GM12892 (cell line): Measurements from ENCODE around the gene MSMP. TPM values are rescaled to one million over a fixed set of nuclear protein-coding genes. Genes with fewer than 3 reads are reported as not detected.
A peak's percentile ranks its signal among the peaks of the same experiment; 100 is the strongest.

Experiments
- DNase-seq: peaks from one replicate; pipeline ENCODE4 v3.0.0; 2011; ENCODE audit not compliant: insufficient read length
- FAIRE-seq: peaks from 2 replicates; lab custom pipeline; 2011; peaks lifted over from hg19 to GRCh38; lab: Jason Lieb, UNC
- POLR2A ChIP-seq: IDR thresholded peaks from 2 replicates; pipeline ENCODE4 v1.6.1; 2011; ENCODE audit warnings: low read depth, low read length, control low read depth
- POLR2AphosphoS5 ChIP-seq: IDR thresholded peaks from 2 replicates; pipeline ENCODE4 v1.6.1; 2011; ENCODE audit warnings: low read depth, low read length, control low read depth
- TAF1 ChIP-seq: IDR thresholded peaks from 2 replicates; pipeline ENCODE4 v1.6.1; 2011; ENCODE audit warnings: low read depth, mild to moderate bottlenecking, control low read depth, low read length, borderline replicate concordance
- polyA plus RNA-seq: library from polyadenylated mRNA; unstranded; fragments of >200 nt; gene quantifications from one replicate; pipeline ENCODE4 v1.2.1, GENCODE V29; 2012; ENCODE audit warnings: missing spikeins, inconsistent platforms; ENCODE audit not compliant: missing spikeins

Gene MSMP
- polyA plus RNA-seq = not detected

GRCh38 chr9:35754264-35754663 is at the start of gene MSMP:
MSMP (minus strand) TSS chr9:35754276; CDS start chr9:35754129, 147 bp downstream.
- no peak for DNase-seq
- TF ChIP-seq POLR2AphosphoS5 (no peak), POLR2A (no peak), TAF1 (no peak)
- FAIRE-seq = no peak

- DNase-seq (no peak), FAIRE-seq (no peak)
- TF ChIP-seq POLR2AphosphoS5 (no peak), TAF1 (no peak), POLR2A (no peak)
These were observed 47.5 kb upstream of the MSMP start for GRCh38 chr9:35801328-35802128.

- FAIRE-seq (no peak), DNase-seq (no peak)
- no peak for TF ChIP-seq POLR2AphosphoS5
- TF ChIP-seq TAF1 = no peak
- no peak for TF ChIP-seq POLR2A
These were observed 46.5 kb upstream of the MSMP start for GRCh38 chr9:35800530-35800929.

GRCh38 chr9:35798658-35799374 is 44.7 kb upstream of the MSMP start:
- TF ChIP-seq POLR2A (no peak), TAF1 (no peak), POLR2AphosphoS5 (no peak)
- FAIRE-seq (peak; percentile 65), DNase-seq (no peak)

GRCh38 chr9:35797311-35798109 is 43.4 kb upstream of the MSMP start:
- FAIRE-seq (no peak), DNase-seq (no peak)
- no peak for TF ChIP-seq POLR2AphosphoS5

GRCh38 chr9:35795695-35796094 is 41.6 kb upstream of the MSMP start:
- no peak for DNase-seq
- no peak for TF ChIP-seq POLR2AphosphoS5
- no peak for TF ChIP-seq TAF1
- no peak for TF ChIP-seq POLR2A
- FAIRE-seq = no peak

GRCh38 chr9:35793461-35793860 is 39.4 kb upstream of the MSMP start:
- no peak for FAIRE-seq
- DNase-seq = no peak
- TF ChIP-seq TAF1 = no peak
- TF ChIP-seq POLR2A = no peak
- no peak for TF ChIP-seq POLR2AphosphoS5

GRCh38 chr9:35792826-35793225 is 38.8 kb upstream of the MSMP start:
- FAIRE-seq (no peak), DNase-seq (no peak)
- TF ChIP-seq TAF1 (no peak), POLR2AphosphoS5 (no peak), POLR2A (no peak)

- no peak for TF ChIP-seq POLR2A
- TF ChIP-seq TAF1 = no peak
- no peak for TF ChIP-seq POLR2AphosphoS5
- FAIRE-seq = no peak
- DNase-seq = no peak
These were observed 38.1 kb upstream of the MSMP start for GRCh38 chr9:35792024-35792813.

GRCh38 chr9:35791297-35791921 is 37.3 kb upstream of the MSMP start, which contains the start of gene NPR2:
NPR2 (plus strand) TSS chr9:35791591; CDS start chr9:35792409, 818 bp downstream.
- DNase-seq = no peak
- no peak for FAIRE-seq
- no peak for TF ChIP-seq TAF1
- TF ChIP-seq POLR2AphosphoS5 = no peak
- TF ChIP-seq POLR2A = no peak
